HepG2 (cell line): ENCODE results near the gene SLC16A7. TPM values are rescaled to one million over a fixed set of nuclear protein-coding genes. Genes with fewer than 3 reads are reported as not detected.

Experiments
- ATAC-seq: fragments of 200-7000 bp; cut with Tn5 transposase; 3 replicates; pipeline ENCODE4 v1.9.1; 2020; ENCODE audit warnings: mild to moderate bottlenecking, moderate library complexity
- BruUV-seq: library from RNA; stranded (reverse); fragments of 400-500 nt; replicated peaks from 2 replicates; lab custom pipeline; 2021; lab: Mats Ljungman, UMichigan
- CTCF ChIA-PET: fragments of 300-600 bp; formaldehyde crosslinking; extraction: SDS; loops from one replicate; lab custom pipeline; 2021; ENCODE audit warnings: low total read pairs, inconsistent platforms, low intra/inter-chr PET ratio; lab: Yijun Ruan, JAX
- POLR2A ChIA-PET: fragments of 350-600 bp; sonication (Branson Sonifier 250); formaldehyde crosslinking; loops from one replicate; lab custom pipeline; 2020; ENCODE audit warnings: antibody characterized with exemption, inconsistent platforms; lab: Yijun Ruan, JAX
- DNase-seq: peaks from one replicate; pipeline ENCODE4 v3.0.0-alpha.2; 2015; ENCODE audit warnings: low spot score
- FAIRE-seq: peaks from 3 replicates; lab custom pipeline; 2011; peaks lifted over from hg19 to GRCh38; lab: Jason Lieb, UNC
- H2AFZ ChIP-seq: one replicate; pipeline ENCODE4 v1.6.1; 2011; ENCODE audit warnings: low read length, inconsistent platforms
- H3K27ac ChIP-seq: fragments of 300-600 bp; 3 replicates; pipeline ENCODE4 v1.8.0; 2011; ENCODE audit warnings: mixed run types, mild to moderate bottlenecking, mixed read lengths, low read length, inconsistent platforms; ENCODE audit not compliant: insufficient read depth; ENCODE audit errors: extremely low read length
- H3K27me3 ChIP-seq, 2 experiments: fragments of 200-600 bp in 1 of 2; 2 replicates in 1 of 2; 3 replicates in 1 of 2; pipeline versions ENCODE4 v1.6.0 to v1.8.0; 2011; ENCODE audit warnings: low read length in 2 of 2, mild to moderate bottlenecking in 2 of 2, moderate library complexity in 2 of 2, inconsistent platforms in 1 of 2; ENCODE audit not compliant: insufficient read depth in 2 of 2, control insufficient read depth in 1 of 2
- H3K36me3 ChIP-seq, 2 experiments: fragments of 200-600 bp in 1 of 2; replicated peaks in 1 of 2; 2 replicates in 1 of 2; 3 replicates in 1 of 2; pipeline versions ENCODE4 v1.5.1 to v1.8.0; 2011; ENCODE audit warnings: low read length in 2 of 2, inconsistent platforms in 1 of 2; ENCODE audit not compliant: insufficient read depth in 2 of 2, control insufficient read depth in 1 of 2
- H3K4me1 ChIP-seq: 2 replicates; pipeline ENCODE4 v1.5.1; 2012; ENCODE audit warnings: low read length, inconsistent platforms; ENCODE audit not compliant: insufficient read depth
- H3K4me2 ChIP-seq: 2 replicates; pipeline ENCODE4 v1.6.0; 2011; ENCODE audit warnings: low read depth, low read length, inconsistent platforms
- H3K4me3 ChIP-seq, 3 experiments: fragments of 200-600 bp in 1 of 3; sonication (generic), shearing (Covaris generic) in 1 of 3; replicated peaks in 1 of 3; 2 replicates each; pipeline ENCODE4 v1.5.1; 2011 to 2016; ENCODE audit warnings: low read length in 3 of 3, inconsistent platforms in 2 of 3, low read depth in 2 of 3, mild to moderate bottlenecking in 2 of 3, control low read depth in 1 of 3, mixed read lengths in 1 of 3; ENCODE audit not compliant: insufficient read depth in 1 of 3
- H3K79me2 ChIP-seq: one replicate; pipeline ENCODE4 v1.6.1; 2011; ENCODE audit warnings: low read length, inconsistent platforms; ENCODE audit not compliant: insufficient read depth
- H3K9ac ChIP-seq: 2 replicates; pipeline ENCODE4 v1.6.0; 2011; ENCODE audit warnings: mild to moderate bottlenecking, low read depth, low read length, inconsistent platforms; ENCODE audit not compliant: insufficient read depth
- H3K9me3 ChIP-seq: 2 replicates; pipeline ENCODE4 v1.5.1; 2012; ENCODE audit warnings: mild to moderate bottlenecking, low read length
- H4K20me1 ChIP-seq: 2 replicates; pipeline ENCODE4 v1.6.0; 2011; ENCODE audit warnings: inconsistent platforms, mild to moderate bottlenecking, low read length, moderate library complexity; ENCODE audit not compliant: insufficient read depth
- ATF1 ChIP-seq: IDR thresholded peaks from 2 replicates; pipeline ENCODE4 v1.6.1; 2016; ENCODE audit warnings: mild to moderate bottlenecking, control low read depth
- CREBL2 ChIP-seq: sonication (generic); formaldehyde crosslinking; IDR thresholded peaks from 2 replicates; pipeline ENCODE4 v1.8.1; 2023; ENCODE audit warnings: missing genetic modification reagents, mild to moderate bottlenecking, borderline replicate concordance
- FIP1L1 ChIP-seq: fragments of 200-400 bp; formaldehyde crosslinking; IDR thresholded peaks from 2 replicates; pipeline ENCODE4 v1.6.1; 2018; ENCODE audit warnings: low read depth, mild to moderate bottlenecking, low read length, moderate library complexity, borderline replicate concordance; ENCODE audit not compliant: insufficient read depth
- FOSL2 ChIP-seq: sonication (generic); formaldehyde crosslinking; IDR thresholded peaks from 2 replicates; pipeline ENCODE4 v1.4.0; 2020; ENCODE audit warnings: missing genetic modification reagents
- HMGA1 ChIP-seq: sonication (generic); formaldehyde crosslinking; conservative IDR thresholded peaks from 2 replicates; pipeline ENCODE4 v1.4.0; 2020; ENCODE audit warnings: missing genetic modification reagents
- NFIC ChIP-seq: IDR thresholded peaks from 2 replicates; pipeline ENCODE4 v1.6.1; 2012; ENCODE audit warnings: mild to moderate bottlenecking, low read length, inconsistent platforms
- NR3C1 ChIP-seq: sonication (generic); formaldehyde crosslinking; IDR thresholded peaks from 2 replicates; pipeline ENCODE4 v1.4.0; 2020; ENCODE audit warnings: missing genetic modification reagents
- ZNF451 ChIP-seq: sonication (generic); formaldehyde crosslinking; IDR thresholded peaks from 2 replicates; pipeline ENCODE4 v1.5.0; 2020; ENCODE audit warnings: mild to moderate bottlenecking, missing genetic modification reagents
- ZNF639 ChIP-seq: conservative IDR thresholded peaks from 2 replicates; pipeline ENCODE4 v1.6.1; 2018; ENCODE audit warnings: missing genetic modification reagents
- ZNF713 ChIP-seq: sonication (generic); formaldehyde crosslinking; IDR thresholded peaks from 2 replicates; pipeline ENCODE4 v1.4.0; 2020; ENCODE audit warnings: mild to moderate bottlenecking, missing genetic modification reagents
- WGBS: methylation state at CpG from one replicate; pipeline ENCODE4 v1.1.6; 2017; ENCODE audit warnings: low lambda C conversion rate; 5-methylcytosine and 5-hydroxymethylcytosine counted together
- in situ Hi-C: cut with HindIII; loops from 2 replicates; pipeline ENCODE4 v1.10.0; 2017; ENCODE audit warnings: low pct_unique_long_range_greater_than_20kb; ENCODE audit not compliant: extremely low pct_ligation_motif_present
- intact Hi-C: fragments of 100-400 bp; cut with micrococcal nuclease; formaldehyde crosslinking; loops from one replicate; pipeline ENCODE4 v1.10.0; 2022; ENCODE audit not compliant: unreplicated experiment
- polyA plus RNA-seq, 8 experiments: library from polyadenylated mRNA; depleted of rRNA in 3 of 8; stranded (reverse) in 7 of 8; unstranded in 1 of 8; fragments of >200 nt; fragmentation: Illumina TruSeq in 4 of 8; extraction: Trizol in 4 of 8; gene quantifications; 2 replicates each; pipeline versions ENCODE4 v1.2.1 to v1.2.3, GENCODE V29; 2011 to 2016; ENCODE audit warnings: low read depth in 4 of 8, missing spikeins in 1 of 8, mixed read lengths in 1 of 8; ENCODE audit not compliant: insufficient read depth in 1 of 8
- total RNA-seq, 5 experiments: library from RNA; depleted of rRNA; stranded (reverse); fragments of >200 nt; fragmentation: Illumina TruSeq; extraction: Trizol; gene quantifications; 2 replicates each; pipeline ENCODE4 v1.2.3, GENCODE V29; 2016; ENCODE audit warnings: low read depth in 1 of 5
- TF ChIP-seq, protein P1 (sequence below): sonication (generic); formaldehyde crosslinking; IDR thresholded peaks from 2 replicates; pipeline ENCODE4 v1.4.0; 2020; ENCODE audit warnings: missing genetic modification reagents

The SLC16A7 gene
- total and polyA plus RNA-seq, 2 of the 13 experiments (the other 11 are each of a cell fraction or from before 2014, with no cell fraction given), result 1.3 to 1.6 TPM

GRCh38 chr12:59580050-59580449 lies 15.8 kb upstream of the SLC16A7 start:
- no peak overlapping the region for H3K4me3 ChIP-seq
- H3K9me3 ChIP-seq, result no peaks in the 10 kb centered on the region
- no TSS peak for BruUV-seq
- intact Hi-C loops, result no loop called here
- no peaks in the 10 kb centered on the region for H3K79me2 ChIP-seq
- TF ChIP-seq ZNF639, result no peak
- no peak for TF ChIP-seq HMGA1 (CRISPR knock-in tag)
- no peak for TF ChIP-seq NR3C1 (CRISPR knock-in tag)
- TF ChIP-seq FOSL2 (CRISPR knock-in tag), result no peak
- TF ChIP-seq, protein P1, sequence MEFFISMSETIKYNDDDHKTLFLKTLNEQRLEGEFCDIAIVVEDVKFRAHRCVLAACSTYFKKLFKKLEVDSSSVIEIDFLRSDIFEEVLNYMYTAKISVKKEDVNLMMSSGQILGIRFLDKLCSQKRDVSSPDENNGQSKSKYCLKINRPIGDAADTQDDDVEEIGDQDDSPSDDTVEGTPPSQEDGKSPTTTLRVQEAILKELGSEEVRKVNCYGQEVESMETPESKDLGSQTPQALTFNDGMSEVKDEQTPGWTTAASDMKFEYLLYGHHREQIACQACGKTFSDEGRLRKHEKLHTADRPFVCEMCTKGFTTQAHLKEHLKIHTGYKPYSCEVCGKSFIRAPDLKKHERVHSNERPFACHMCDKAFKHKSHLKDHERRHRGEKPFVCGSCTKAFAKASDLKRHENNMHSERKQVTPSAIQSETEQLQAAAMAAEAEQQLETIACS (CRISPR knock-in tag), result no peak
- TF ChIP-seq CREBL2 (CRISPR knock-in tag), result no peak
- no peak for TF ChIP-seq ZNF713 (CRISPR knock-in tag)
- no peak for TF ChIP-seq NFIC
- TF ChIP-seq ZNF451 (CRISPR knock-in tag), result no peak
- no peak for TF ChIP-seq ATF1 (CRISPR knock-in tag)
- no peak for TF ChIP-seq FIP1L1
- TF ChIP-seq, all 625 proteins: peak for 0
- no peaks in the 10 kb centered on the region for H4K20me1 ChIP-seq
- no peaks in the 10 kb centered on the region for H3K36me3 ChIP-seq
- DNase-seq (no peak), FAIRE-seq (no peak), ATAC-seq (no peak)
- no peak overlapping the region for H3K4me2 ChIP-seq
- in situ Hi-C loops, result no loop called here
- H3K27ac ChIP-seq, result no peak overlapping the region
- 1% methylated on average over 2 of the region's 2 CpGs for whole genome bisulfite sequencing
- ChIA-PET CTCF (no interaction called here), POLR2A (no interaction called here)
- H3K27me3 ChIP-seq, result no peaks in the 10 kb centered on the region
- H3K9ac ChIP-seq, result no peak overlapping the region
- H3K4me1 ChIP-seq, result no peaks in the 10 kb centered on the region
- no peak overlapping the region for H2AFZ ChIP-seq
